GM19468 (cell line): Measurements from ENCODE around the gene VSIG4.

Experiments
- ATAC-seq: cut with Tn5 transposase; IDR thresholded peaks from one replicate; pipeline ENCODE4 v1.9.1; 2021; ENCODE audit warnings: mild to moderate bottlenecking, moderate library complexity, moderate number of reproducible peaks; ENCODE audit not compliant: unreplicated experiment; ENCODE audit errors: extremely low read depth

VSIG4 gene

DNA sequence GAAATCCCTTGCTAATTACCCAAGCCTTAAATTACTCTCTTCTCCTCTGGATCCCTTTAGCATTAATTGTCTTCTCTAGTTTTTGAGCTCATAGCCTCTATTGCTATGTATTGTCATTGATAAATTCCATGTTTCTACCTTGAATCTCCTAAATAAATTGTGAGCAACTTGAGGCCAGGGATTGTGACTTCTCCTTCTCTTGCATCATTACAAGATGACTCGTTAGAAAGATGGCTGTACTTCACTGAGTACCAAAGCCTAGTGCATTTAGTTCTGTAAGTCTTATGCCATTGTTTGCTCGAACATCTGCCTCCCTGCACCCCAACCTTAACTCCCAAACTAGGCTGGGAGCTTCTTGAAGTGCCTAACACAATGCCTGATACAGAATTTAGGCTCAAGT is 15.3 kb downstream of the VSIG4 start:
- ATAC-seq, result no peak

GRCh38 chrX:66024092-66024467 is 15.8 kb downstream of the VSIG4 start:
- ATAC-seq, result no peak

- ATAC-seq, result no peak
Measured at GRCh38 chrX:66023385-66024091, 16.3 kb downstream of the VSIG4 start.

- ATAC-seq, result no peak
Measured at GRCh38 chrX:66022632-66023384, 17.1 kb downstream of the VSIG4 start.

DNA sequence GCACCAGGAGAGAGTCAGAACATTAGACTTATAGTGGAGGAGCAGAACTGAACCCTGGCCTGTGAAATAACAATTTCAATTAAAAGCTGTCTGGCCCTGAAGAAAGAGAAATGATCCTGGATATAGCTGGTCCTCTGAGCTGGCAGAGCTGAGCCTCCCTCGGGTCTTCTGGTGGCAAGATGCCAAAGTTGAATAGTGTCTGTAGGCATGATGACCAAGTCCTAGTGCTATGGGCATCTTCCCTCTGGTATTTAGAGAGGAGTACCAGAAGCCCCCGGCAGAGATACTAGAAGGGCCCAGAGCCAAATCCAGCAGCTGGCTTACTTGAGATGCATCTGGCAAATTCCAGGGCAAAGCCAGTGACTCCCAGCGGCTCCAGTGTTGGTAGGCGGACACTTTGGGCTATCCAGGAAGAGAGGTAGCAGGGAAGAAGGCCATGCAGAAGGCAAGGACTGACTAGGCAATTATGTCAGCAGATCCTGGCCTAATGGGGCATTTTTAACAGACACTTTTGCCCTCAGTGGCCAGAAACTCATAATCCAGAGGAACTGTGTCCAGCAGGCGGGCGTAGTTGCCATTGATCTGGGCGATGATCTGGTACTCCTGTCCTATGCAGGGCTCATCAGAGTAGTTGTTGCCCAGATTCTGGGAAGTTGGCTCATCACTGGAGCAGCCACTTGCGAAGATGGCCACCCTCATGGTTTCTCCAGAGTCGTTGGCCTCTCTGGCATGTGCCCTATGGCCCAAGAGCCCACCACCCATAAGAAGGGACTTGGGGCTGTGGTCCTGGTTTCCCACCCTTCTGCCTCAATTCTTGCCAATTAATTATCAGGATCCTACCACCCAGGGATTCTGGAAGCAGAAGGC is 17.9 kb downstream of the VSIG4 start:
- ATAC-seq, result no peak

DNA sequence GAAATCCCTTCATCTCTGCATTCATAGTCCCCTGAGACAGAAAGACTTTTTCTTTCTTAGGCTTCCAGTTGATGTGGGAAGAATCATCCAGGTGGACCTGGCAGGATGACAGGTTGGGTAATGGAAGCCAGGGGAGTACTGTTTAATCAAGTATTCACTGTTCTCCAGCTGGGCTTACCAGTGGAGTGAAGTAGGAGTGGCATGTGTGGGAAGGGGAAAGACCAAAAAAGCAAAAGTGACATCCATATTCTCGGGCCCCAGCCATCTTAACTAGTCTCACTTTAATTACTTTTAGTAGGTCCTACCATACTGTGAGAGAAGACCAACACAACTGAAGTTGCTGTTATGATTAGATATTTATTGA is 18.5 kb downstream of the VSIG4 start:
- ATAC-seq, result no peak

GRCh38 chrX:66020631-66021334 is 19.1 kb downstream of the VSIG4 start:
- no peak for ATAC-seq

DNA sequence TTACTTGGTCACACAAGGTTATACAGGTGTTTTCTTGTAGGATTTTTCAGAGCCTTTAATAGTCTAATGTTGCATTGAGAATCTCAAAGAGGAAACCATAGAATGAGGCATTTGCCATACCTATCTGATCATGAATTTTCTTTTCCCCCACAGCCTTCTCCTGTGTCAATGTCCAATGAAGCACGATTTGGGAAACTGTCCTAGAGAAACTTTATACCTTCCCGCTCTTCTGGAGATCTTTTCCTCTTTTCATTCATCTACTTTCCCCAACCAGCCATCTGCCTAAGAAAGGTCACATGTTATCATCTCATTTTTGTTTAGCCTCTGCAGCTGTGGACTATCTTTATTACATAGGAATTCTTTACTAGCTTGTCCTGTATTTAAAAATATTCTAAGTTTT is 19.9 kb downstream of the VSIG4 start:
- ATAC-seq, result no peak

GRCh38 chrX:66019310-66019652 is 20.6 kb downstream of the VSIG4 start:
- ATAC-seq, result no peak

GRCh38 chrX:66018585-66019309 is 21.1 kb downstream of the VSIG4 start:
- no peak for ATAC-seq

DNA sequence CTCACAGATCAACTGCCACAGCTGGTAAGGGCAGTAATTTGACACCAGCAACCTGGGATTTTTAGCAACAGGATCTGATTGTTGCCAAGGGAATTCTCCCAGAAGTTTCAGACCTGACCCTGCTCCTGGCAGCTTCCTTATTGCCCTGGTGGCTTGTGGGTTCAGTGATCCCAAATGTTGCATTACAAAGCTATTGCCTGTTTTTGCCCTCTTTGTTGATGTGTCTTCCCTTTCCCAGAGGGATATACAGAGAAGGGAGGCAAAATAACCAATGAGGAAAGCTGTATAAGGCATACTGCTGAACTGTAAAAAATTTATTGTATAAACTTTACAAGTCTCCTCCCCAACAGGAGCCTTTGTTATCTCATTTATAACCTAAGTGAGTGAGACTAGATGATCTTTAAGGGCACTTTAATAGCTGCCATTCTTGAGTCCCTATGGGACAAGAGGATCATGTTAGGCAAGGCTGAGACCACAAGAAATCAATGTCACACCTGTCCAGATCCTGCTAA is 22.2 kb downstream of the VSIG4 start:
- no peak for ATAC-seq

- ATAC-seq, result no peak
Measured at GRCh38 chrX:66016905-66017658, 22.8 kb downstream of the VSIG4 start.

DNA sequence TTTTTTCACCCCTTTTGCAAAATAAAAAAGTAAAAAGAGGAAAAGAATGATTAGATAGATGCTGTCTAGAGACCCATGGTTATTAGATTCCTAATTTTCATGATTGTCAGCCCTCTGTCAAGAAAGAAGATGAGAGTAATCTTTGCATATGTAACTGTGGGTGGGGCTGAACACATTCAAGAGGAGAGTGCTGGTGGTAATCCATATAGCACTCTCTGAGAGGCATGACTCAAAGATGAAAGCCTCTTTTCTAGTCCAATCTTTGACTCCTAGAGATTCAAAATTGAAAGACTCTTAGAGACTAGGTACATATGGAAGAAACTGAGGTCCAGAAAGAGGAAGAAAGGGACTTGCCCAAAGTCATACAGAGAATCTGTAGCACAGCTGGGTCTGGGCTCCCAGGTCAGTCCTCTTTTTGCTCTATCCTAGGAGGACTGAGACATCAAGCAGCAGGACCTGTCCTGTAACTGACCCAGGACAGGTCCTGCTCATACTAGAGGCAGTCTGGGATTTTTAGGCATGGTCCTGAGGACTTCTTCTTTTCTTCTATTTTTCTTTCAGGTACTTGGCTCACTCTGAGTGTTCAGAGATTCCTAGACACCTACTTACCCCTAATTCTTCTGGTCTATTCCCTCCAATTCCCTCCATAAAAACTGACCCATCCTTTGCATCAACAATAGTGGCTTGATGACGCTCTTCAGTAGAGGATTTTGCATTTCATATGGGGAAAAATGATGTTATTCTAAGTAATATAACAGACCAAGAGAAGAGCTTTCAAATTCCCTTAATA is 23.8 kb downstream of the VSIG4 start:
- no peak for ATAC-seq

DNA sequence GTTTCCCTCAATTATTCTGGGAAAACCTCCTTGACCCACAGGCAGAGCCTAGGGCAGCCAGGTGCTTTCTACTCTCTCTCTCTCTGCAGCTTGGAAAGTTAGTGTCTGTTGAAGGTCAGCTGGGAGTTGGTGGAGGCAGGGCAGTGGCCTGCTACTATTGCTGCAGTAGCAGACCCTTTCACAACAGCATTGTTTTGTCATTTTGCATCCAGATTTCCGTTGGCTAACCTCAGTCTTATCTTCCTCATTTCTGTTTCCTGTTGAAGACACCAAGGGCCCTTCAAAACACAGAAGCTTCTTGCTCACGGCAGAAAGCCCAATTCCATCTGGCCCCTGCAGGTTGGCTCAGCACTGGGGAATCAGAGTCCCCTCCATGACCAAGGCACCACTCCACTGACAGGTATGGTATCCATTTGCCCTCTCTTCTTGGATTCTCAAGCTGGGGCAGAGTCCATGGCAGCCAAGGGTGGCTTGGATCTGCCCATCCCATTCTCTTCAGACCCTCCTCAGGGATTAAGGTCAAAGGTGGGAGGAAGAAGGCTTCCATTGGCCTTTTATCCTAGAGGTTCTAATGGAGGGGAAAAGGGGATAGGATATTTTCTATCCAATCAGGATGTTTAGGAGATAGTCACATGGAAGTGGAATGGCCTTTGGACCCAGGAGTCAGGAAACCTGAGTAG is 24.6 kb downstream of the VSIG4 start:
- peak; percentile 11 for ATAC-seq

GRCh38 chrX:66014556-66014955 is 25.3 kb downstream of the VSIG4 start:
- ATAC-seq, result no peak

GRCh38 chrX:66014084-66014483 is 25.8 kb downstream of the VSIG4 start:
- ATAC-seq, result no peak

DNA sequence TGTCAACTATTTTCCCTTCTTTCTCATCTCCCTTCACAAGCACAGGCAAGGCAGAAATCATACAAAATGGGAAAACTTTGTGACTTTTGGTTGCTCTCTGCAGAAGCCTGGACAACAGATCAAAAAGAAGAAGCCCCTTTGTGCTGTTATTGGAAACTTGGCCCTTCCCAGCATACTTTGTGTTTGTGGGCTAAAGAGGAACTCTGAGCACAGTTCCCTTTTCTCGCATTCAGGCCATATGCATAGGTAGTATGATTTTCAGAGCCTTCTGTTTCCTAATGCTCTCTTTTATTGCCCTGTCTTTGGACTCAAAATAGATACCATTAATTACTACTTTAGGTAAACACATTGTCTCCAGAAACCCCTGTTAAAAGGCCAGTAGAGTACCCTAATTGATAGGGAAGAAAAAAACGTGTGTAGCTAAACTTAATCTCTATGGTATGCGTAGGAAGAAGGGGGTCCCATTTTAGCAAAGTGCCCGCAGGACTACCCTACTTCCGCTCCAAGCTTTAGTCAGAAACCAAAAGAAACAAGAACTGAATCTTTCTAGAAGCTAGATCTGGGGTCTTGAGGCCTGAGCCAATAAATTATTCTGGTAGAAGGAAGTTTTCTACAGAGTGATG is 26.6 kb downstream of the VSIG4 start:
- ATAC-seq, result peak; percentile 15
